Hepatic stellate cell (primary cell): ENCODE data around the gene HPRT1.

Experiments
- DNase-seq: peaks from one replicate; pipeline ENCODE4 v3.0.0; 2011; ENCODE audit warnings: low spot score

Gene HPRT1

GRCh38 chrX:134544135-134544512 lies 84.2 kb downstream of the HPRT1 start:
- no peak for DNase-seq

GRCh38 chrX:134544513-134545151 lies 84.7 kb downstream of the HPRT1 start:
- DNase-seq, result no peak

GRCh38 chrX:134545510-134545909 lies 85.5 kb downstream of the HPRT1 start:
- DNase-seq, result no peak

- DNase-seq, result no peak
Observed at GRCh38 chrX:134546187-134546586, 86.2 kb downstream of the HPRT1 start.

- no peak for DNase-seq
Observed at GRCh38 chrX:134547047-134547679, 87.2 kb downstream of the HPRT1 start.

DNA sequence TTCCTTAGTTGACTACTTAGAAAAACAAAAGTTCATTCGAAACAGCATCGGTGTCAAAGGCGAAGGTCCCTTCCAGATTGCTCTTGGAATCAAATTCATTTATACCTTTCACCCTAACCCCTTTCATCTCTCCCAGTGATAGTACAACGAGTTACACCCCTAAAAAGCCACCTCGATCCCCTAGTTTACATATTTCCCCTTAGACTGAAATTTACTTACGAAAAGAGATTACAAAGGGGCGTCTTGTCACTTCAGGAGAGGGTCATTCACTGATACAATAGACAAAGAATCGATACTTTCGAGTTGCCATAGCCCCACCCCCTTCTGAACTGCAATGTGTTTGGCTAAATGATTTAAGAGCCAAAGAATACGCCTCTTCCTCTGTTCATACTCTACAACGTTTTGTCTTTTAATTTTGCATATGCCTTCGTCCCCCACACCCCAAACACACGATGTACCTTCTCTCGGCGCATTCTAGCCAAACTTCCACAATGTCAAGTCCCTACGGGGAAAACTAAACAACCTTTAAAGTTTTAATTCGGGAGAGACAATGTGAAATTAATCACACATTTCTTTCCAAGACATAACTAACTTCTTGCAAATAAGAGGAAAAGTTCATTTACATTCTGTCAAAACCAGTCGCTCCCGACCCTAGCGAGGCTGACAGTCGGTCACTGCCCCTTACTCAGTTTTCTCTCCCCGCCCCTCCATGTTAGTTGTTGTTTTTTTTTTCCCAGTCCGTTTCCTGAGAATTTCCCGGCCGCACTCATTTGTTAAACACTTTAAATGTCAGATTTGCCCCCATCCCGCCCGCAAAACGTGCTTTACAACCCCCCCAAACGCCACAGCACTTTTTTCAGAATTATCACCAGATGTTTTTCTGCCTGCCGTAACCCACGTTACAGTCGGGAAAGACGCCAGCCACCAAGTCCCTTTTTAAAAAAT lies 88.6 kb downstream of the HPRT1 start:
- DNase-seq, result no peak
